Hepatocyte (in vitro differentiated cells): Measurements from ENCODE around the gene ENPP7.

ENCODE experiments used
- EZH2 ChIP-seq: fragments of 200-600 bp; sonication (generic); IDR thresholded peaks from 2 replicates; pipeline ENCODE4 v1.6.1; 2016; ENCODE audit warnings: antibody characterized with exemption, mild to moderate bottlenecking, borderline replicate concordance
- TF ChIP-seq, protein P1 (sequence below): fragments of 200-600 bp; sonication (generic); IDR thresholded peaks from 2 replicates; pipeline ENCODE4 v1.5.1; 2016; ENCODE audit warnings: antibody characterized with exemption, mild to moderate bottlenecking; ENCODE audit not compliant: poor library complexity

DNA sequence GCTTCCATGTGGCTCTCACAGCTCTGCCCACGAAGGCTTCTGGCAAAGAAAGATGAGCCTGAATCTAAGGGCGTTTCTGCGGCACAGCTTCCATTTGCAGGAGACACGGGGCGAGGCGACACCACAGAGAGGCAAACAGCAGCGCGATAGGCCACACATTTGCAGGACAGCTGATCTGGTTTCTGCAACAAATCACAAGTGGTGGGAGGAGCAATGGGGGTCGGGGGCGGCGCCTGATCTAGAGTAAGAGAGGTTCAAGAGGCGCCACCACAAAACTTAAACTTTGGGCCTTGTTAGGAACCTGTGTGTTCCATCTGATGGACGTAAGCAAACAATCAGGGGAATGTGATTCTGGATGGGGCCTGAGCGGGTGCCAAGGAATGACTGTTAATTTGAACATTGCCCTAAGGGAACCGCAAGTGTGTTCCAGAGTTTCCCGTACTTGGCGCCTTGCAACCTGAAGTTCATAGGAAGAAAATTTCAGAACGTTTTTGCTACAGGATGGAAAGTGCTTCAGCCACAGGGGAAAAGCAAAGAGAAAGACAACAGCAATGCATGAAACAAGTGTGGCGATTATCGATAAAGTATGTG is 18.9 kb upstream of the ENPP7 start:
- TF ChIP-seq, protein P1, sequence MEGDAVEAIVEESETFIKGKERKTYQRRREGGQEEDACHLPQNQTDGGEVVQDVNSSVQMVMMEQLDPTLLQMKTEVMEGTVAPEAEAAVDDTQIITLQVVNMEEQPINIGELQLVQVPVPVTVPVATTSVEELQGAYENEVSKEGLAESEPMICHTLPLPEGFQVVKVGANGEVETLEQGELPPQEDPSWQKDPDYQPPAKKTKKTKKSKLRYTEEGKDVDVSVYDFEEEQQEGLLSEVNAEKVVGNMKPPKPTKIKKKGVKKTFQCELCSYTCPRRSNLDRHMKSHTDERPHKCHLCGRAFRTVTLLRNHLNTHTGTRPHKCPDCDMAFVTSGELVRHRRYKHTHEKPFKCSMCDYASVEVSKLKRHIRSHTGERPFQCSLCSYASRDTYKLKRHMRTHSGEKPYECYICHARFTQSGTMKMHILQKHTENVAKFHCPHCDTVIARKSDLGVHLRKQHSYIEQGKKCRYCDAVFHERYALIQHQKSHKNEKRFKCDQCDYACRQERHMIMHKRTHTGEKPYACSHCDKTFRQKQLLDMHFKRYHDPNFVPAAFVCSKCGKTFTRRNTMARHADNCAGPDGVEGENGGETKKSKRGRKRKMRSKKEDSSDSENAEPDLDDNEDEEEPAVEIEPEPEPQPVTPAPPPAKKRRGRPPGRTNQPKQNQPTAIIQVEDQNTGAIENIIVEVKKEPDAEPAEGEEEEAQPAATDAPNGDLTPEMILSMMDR, result no peak
- TF ChIP-seq EZH2, result no peak
